GM18951 (cell line): ENCODE results near the gene NAA10.

Source experiments
- POLR2A ChIP-seq: IDR thresholded peaks from 4 replicates; pipeline ENCODE4 v1.6.1; 2011; ENCODE audit warnings: mild to moderate bottlenecking; ENCODE audit not compliant: insufficient read length, insufficient read depth; ENCODE audit errors: extremely low read depth
- in situ Hi-C: fragments of 300-500 bp; cut with MboI; formaldehyde crosslinking; loops from one replicate; pipeline ENCODE4 v1.12.0; 2022; ENCODE audit warnings: low sequenced_read_pairs, mixed read lengths, inconsistent platforms; ENCODE audit not compliant: unreplicated experiment

Gene NAA10

DNA sequence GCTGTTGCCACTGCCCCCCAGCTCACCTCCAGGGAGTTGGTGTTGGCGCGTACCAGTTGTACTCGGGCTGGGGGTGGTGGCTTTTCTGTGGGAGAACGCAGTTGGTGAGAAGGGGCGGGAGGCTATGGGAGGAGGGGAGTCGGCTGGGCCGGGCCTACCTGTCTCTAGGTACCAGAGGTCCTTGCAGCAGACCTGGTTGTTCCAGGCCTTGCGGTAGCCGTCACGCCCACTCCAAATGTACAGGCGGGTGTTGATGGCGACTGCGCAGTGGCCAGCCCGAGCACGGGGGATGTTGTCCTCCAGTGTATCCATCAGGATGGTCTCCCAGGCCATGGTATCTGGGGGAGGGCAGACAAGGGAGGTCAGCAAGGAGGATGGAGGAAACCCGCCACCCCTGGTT is 25.2 kb upstream of the NAA10 start:
- no peak for TF ChIP-seq POLR2A
- in situ Hi-C loops = no loop called here

GRCh38 chrX:153959649-153960048 is 24.8 kb upstream of the NAA10 start:
- in situ Hi-C loops = loop anchor here (10.0 kb wide), 1 partner anchor 175 kb away; the partner anchor contains the start of gene SRPK3
- no peak for TF ChIP-seq POLR2A

- in situ Hi-C loops = loop anchor here (10.0 kb wide), 1 partner anchor 174 kb away; the partner anchor contains the start of gene SRPK3
- no peak for TF ChIP-seq POLR2A
These were observed 23.8 kb upstream of the NAA10 start for GRCh38 chrX:153958605-153959004.

GRCh38 chrX:153957224-153957623 is 22.4 kb upstream of the NAA10 start:
- no peak for TF ChIP-seq POLR2A
- in situ Hi-C loops = loop anchor here (10.0 kb wide), 1 partner anchor 172 kb away; the partner anchor contains the start of gene SRPK3

DNA sequence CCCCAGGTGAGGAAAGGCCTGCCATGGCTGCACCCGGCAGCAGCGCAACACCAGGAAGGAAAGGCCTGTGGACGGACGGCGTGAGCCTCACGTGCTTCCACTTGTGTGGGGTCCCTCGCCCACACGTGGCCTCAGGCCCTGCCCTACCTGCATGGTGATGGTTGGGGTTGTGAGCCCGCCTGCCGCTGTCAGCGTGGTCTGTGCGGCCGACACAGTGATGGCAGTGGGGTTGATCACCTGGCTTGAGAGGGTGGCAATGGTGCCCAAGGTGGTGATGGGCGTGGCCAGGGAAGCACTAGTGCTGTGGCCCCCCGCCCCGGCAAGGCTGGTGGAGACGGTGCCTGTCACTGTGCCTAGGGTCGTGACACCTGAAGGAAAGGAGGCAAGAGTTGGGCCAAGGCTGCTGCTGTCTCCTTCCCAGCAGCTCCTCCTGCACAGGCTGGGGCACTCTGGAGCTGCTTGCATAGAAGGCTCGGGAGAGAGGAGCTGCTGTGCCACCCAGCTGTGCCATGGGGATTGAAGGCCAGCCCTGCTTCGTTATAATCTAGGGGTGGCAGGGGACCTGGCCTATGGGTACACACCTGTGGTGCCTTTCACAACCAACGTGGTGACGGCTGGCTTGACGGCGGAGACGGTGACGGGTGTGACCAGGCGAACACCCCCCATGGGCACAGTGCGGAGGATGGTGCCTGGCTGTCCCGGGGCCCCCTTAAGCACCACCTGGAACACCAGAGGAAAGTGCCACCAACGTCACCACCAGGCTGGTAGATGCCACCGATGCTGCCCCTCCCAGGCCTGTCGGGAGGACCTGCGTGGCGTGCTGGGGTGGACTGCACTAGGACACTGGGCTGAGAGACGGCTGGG is 21.4 kb upstream of the NAA10 start:
- in situ Hi-C loops = loop anchor here (10.0 kb wide), 1 partner anchor 171 kb away; the partner anchor contains the start of gene SRPK3
- no peak for TF ChIP-seq POLR2A

DNA sequence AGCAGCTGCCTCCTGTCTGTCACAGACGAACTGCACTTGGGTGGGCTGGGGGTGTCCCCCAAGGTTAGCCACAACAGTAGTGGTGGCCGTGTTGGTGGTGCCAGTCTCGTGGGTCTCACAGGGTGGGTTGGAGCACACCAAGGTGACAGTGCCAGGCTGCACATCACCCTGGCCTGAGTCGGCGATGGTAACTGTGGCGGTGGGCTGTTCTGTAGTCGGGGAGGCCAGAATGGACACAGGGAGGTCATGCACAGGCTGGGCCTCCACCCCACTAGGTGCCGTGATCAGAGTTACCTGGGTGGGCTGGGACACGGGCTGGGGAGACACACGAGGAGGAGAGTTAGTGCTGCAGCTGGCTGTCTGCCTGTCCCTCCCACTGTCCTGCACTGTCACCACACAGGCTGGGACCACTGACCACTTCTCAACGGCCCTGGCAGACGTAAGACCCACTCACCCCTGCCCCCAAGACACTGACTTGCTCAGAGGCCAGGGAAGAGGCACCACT is 20.4 kb upstream of the NAA10 start:
- in situ Hi-C loops = loop anchor here (10.0 kb wide), 1 partner anchor 170 kb away; the partner anchor contains the start of gene SRPK3

DNA sequence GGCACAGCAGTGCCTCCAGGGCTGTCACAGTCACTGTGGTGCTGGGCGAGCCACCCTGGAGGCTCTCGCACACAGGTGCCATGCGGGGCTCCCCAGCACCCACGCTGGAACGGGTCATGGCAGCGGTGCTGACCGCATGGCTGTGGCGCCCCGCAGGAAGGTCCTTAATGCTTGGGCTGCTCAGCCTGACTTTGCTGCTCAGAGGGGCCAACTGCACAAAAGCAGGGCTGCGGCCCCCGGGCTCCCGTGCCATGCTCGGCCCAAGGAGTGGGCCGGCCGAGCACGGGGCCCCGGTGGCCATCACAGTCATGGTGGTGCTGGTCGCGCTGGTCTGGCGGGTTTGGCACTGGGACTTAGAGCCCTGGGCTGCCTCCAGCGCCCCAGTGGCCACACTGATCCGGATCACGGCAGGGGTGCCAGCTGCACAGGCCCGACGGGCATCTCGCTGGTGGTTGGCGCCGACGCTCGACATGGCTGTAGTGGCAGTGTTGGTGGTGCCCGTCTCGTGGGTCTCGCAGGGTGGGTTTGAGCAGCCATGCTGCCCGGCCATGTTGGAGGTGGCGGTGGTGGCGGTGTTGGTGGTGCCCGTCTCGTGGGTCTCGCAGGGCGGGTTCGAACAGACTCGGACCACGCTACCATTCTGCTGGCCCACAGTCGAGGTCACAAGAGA is 19.9 kb upstream of the NAA10 start:
- no peak for TF ChIP-seq POLR2A
- in situ Hi-C loops = loop anchor here (10.0 kb wide), 1 partner anchor 170 kb away; the partner anchor contains the start of gene SRPK3

More for the DNA sequence above, 20.4 kb upstream of the NAA10 start:
- TF ChIP-seq POLR2A = no peak

- no peak for TF ChIP-seq POLR2A
- in situ Hi-C loops = loop anchor here (10.0 kb wide), 1 partner anchor 169 kb away; the partner anchor contains the start of gene SRPK3
These were observed 19.2 kb upstream of the NAA10 start for GRCh38 chrX:153953892-153954557.

- in situ Hi-C loops = loop anchor here (10.0 kb wide), 1 partner anchor 169 kb away; the partner anchor contains the start of gene SRPK3
- TF ChIP-seq POLR2A = peak; percentile 29
These were observed 18.5 kb upstream of the NAA10 start for GRCh38 chrX:153953342-153953830.

DNA sequence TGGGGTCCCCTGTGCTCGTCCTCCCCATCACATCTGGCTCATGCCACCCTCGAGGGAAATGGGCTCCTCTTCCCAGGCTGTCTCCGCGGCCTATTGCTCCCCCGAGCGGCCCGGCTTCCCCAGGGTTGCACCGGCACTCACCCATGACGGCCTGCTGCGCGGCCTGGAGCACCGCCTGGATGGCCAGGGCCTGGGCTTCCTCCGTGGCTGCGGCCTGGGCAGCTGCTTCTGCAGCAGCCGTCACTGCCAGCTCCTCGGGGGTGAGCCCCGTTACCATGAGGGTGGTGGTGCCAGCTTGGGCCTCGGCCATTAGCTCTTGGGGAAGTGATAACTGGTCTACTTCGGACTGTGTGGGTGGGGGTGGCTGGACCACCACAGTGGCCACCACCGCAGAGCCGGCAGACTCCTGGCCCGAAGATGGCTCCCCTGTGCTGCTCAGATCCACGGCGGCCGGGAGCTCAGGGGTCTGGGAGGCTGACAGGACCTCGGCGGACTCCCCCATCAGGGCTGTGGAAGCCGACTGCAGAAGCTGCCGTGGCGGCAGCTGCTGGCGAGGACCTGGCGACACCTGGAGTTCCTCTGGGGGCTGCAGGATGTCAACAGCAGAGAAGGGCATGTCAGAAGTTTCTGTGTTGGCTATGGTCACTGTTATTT is 17.7 kb upstream of the NAA10 start:
- no peak for TF ChIP-seq POLR2A
- in situ Hi-C loops = loop anchor here (10.0 kb wide), 1 partner anchor 168 kb away; the partner anchor contains the start of gene SRPK3

DNA sequence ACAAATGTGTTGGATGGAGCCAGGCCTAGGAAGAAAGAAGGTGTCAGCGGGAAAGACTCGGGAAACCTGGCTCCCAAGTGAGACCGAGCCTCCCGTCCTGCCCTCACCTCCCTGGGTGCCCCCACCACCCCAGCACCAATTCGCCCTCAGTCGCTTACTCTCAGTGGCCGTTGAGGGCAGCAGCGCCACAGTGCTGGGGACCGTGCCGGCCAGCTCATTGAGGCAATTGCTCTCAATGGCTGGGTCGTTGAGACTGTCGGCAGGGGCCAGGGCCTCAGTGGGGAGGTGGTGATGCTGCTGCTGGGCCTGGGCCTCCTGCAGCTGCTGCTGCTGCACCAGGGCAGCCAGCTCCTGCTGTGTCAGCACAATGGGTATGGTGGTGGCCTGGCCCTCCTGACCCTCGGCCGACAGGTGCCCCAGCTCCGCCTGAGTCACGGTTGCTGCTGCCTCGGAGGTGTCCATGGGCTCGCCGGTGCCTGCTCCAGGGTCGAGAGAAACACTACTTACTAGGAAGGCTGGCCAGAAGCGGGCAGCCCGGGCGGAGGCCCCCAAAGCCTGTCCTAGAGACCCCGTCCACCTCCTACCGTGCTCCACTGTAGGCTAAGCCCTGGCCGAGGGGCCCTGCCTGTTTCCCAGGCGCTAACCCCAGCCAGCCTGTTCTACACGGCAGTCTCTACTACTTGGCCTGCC is 17.0 kb upstream of the NAA10 start:
- TF ChIP-seq POLR2A = no peak
- in situ Hi-C loops = loop anchor here (10.0 kb wide), 1 partner anchor 167 kb away; the partner anchor contains the start of gene SRPK3
